HPDE6-E6E7 (cell line): ENCODE measurements around the gene TCOF1.
"Not testable (repeated sequence)": the region's sequence is repeated elsewhere in the genome, so short reads cannot be mapped to it uniquely, and the experiment has no call there.

Source experiments
- DNase-seq: peaks from one replicate; pipeline ENCODE4 v3.0.0; 2011; ENCODE audit warnings: missing footprints; ENCODE audit errors: extremely low spot score

The TCOF1 gene

DNA sequence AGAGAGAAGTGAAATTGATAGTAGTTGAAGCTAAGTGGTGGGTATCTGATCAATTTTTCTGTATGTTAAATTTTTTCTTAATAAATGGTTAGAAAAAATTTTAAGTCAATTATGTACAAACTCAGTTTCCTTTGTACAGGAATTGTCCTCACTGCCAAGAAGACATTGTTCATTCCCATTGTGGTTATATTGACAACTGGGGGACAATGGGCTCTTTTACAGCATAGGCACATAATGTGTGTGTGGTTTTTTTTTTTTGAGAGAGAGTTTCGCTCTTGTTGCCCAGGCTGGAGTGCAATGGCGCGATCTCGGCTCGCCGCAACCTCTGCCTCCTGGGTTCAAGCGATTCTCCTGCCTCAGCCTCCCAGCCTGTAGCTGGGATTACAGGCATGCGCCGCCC, 68.7 kb downstream of the TCOF1 start:
- DNase-seq: not testable (repeated sequence)

DNA sequence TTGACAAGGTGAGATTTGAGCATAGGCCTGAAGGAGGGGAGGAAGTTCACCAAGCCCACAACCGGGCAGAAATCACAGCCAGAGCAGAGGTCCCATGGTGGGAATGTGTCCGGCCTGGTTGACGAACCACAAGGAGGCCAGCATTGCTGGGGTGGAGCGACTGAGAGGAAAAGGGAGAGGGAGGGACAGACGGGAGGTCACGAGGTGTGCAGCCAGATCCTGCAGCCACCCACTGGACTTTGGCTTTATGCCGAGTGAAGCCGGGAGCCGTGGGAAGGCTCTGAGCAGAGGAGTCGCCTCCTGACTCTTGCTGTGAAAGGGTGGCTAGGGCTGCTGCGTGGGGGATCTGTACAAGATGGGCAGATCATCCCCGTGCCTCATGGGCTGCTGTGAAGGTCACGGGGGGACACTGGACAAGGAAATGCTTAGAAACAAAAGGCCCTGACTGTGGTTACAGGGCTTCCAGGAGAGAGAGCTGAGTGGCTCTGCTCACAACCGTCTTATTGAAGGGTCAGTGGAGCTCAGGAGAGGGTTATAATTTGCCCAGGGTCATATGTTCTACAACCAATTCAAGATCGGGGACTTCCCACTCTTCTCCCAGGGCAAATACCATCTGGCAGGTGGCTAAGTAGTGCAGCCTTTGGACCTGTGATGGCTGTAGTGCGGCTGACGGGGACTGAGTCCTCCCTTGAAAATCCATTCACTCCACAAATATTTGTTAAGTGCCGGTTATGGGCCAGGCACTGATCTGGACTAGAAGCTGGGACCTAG, 70.8 kb downstream of the TCOF1 start:
- no peak for DNase-seq

DNA sequence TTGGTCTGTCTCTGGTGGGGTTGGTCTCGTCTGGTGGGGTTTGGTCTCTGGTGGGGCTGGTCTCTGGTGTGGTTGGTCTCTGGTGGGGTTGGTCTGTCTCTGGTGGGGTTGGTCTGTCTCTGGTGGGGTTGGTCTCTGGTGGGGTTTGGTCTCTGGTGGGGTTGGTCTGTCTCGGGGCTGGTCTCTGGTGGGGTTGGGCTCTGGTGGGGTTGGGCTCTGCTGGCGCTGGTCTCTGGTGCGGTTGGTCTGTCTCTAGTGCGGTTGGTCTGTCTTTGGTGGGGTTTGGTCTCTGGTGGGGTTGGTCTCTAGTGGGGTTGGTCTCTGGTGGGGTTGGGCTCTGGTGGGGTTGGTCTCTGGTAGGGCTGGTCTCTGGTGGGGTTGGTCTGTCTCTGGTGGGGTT, 71.5 kb downstream of the TCOF1 start:
- DNase-seq: no peak

DNA sequence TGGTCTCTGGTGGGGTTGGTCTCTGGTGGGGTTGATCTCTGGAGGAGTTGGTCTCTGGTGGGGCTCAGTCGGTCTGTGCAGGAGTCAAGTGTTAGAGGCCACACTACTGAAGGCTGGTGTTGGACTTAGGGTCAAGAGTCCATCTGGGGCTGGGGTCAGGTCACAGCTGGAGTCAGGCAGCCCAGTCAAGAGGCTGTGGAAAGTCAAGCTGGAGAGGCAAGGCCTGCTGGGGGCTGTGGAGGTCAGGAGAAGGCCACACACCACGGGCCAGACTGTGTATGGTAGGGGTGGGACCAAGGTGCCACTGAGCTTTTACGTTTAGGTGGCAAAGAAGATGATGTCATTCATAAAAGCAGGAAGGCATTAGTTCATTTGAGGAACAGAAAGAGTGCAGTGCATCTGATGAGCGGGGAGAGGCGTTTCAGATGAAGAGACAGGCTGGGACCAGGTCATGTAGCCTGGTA, 71.9 kb downstream of the TCOF1 start:
- no peak for DNase-seq

DNA sequence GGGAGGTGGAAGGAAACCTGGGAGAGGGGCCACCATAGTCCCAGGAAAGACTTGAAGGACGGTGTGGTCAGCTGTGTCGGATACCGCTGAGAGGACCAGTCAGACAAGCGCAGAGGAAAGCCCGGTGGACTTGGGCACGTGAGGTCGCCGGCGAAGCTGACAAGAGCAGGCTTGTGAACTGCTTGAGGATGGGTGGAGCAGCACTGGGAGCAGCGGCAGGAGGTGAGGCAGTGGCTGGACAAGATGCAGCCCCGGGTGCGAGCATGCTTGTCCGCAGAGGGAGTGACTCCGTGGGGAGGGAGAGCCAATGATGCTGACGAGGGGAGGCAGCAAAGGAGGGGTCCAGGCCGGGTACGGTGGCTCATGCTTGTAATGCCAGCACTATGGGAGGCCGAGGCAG, 73.6 kb downstream of the TCOF1 start:
- no peak for DNase-seq

DNA sequence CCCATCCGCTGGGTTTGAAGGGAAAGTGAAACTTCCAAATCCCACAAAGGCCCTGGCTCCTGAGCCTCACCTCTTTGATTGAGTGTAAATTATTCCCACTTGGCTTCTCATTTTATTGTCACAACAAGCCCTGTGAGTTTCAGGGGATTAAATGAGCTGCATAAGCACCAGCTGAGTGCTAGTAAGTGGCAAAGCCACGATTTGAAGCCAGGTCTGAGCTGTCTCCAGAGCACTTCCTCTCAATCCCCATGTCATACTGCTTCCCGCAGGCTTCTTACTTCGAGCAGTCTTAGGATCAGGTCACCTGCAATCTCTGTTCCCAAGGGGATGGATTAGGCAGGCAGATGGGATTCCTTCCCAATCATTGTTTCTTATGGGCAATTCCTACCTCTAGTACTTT, 74.1 kb downstream of the TCOF1 start:
- no peak for DNase-seq

DNA sequence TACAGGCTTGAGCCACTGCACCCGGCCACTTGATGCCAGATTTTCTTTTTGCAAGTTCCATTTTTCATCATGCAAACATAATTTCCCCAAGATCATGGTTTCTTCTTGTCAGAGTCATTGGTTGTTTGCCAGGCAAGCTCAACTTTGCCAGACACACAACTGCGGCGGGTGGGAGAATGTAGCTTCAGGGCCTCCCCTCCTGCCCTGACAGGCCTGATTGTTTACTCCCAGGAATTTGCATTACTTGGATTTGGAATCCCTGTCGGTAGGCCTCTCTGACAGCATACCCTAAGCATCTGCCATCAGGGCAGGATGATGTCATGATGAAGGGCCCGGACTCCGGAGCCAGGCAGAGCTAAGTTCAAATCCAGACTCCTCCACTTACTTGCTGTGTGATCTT, 77.0 kb downstream of the TCOF1 start:
- peak; percentile 94 for DNase-seq

DNA sequence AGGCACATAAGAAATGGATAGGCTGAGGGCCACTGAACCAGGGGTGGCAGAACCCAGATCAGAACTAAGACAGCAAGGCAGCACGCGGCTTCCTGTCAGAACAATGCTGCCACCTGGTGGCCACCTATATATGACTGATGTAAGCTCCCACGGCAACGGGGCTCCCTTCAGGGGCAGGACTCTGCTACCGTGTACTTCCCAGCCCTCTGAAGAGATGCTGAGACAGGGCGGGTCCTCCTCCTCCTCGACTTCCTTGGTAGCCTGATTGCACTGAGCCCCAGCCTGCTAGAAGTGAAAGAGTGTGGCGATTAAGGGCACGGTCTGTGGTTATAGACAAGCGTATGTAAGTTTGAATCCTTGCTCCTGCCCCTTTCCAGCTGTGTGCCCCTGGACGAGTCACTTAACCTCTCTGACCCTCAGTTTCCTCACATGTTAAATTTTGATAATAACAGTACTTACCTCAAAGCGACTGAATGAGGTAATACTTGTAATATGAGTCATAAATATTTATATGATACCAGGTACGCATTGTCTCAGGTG, 78.7 kb downstream of the TCOF1 start:
- peak; percentile 89 for DNase-seq

DNA sequence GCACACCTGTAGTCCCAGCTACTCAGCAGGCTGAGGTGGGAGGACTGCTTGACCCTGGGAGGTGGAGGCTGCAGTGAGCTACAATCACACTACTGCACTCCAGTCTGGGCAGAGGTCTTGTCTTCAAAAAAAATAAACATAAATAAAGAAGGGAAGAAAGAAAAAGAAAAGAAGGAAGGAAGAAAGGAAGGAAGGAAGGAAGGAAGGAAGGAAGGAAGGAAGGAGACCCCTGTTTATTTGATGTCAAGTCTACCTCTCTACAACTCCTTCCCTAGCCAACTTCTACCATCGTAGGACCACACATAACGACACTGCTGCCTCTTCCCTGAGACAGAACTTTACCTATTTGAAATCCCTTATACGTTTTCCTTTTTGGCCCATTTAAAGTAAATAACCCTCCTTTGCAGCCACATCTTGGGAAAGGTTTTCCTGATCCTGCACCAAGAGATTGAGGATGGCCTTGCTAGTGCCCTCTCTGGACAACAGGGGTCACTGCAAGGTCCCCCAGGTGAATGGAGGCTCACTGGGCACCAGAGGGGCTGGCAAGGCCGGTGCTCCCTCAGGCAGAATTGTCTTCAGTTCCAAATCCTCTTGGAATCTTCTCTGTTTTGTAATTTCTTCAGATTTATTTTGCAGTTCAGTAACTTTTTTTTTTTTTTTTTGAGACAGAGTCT, 81.5 kb downstream of the TCOF1 start:
- DNase-seq: no peak

DNA sequence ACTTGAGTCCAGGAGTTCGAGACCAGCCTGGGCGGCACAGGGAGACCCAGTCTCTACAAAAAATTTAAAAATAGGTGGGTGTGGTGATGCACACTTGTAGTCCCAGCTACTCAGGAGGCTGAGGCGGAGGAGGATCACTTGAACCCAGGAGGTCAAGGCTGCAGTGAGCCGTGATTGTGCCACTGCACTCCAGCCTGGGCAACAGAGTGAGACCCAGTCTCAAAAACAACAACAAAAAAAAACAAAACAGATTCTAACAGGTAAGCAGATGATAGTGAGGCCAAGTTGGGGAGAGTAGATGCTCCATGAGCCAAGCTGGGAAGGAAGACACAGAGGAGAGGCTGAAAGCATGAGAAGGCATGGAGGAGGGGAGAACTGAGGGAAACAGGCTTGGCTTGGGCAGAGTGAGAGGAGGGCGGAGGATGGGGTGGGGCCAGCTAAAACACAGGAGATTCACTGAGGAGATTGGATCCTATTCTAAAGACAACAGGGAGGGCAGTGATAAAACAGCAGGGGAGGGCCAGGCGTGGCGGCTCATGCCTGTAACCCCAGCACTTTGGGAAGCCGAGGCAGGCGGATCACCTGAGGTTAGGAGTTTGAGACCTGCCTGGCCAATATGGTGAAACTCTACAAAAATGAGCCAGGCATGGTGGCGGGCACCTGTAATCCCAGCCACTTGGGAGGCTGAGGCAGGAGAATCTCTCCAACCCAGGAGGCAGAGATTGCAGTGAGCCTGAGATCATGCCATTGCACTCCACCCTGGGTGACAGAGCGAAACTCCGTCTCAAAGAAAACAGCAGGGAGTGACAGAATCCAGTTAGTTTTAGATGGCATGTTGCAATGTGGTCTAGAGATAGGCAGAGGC, 83.7 kb downstream of the TCOF1 start:
- DNase-seq: no peak

DNA sequence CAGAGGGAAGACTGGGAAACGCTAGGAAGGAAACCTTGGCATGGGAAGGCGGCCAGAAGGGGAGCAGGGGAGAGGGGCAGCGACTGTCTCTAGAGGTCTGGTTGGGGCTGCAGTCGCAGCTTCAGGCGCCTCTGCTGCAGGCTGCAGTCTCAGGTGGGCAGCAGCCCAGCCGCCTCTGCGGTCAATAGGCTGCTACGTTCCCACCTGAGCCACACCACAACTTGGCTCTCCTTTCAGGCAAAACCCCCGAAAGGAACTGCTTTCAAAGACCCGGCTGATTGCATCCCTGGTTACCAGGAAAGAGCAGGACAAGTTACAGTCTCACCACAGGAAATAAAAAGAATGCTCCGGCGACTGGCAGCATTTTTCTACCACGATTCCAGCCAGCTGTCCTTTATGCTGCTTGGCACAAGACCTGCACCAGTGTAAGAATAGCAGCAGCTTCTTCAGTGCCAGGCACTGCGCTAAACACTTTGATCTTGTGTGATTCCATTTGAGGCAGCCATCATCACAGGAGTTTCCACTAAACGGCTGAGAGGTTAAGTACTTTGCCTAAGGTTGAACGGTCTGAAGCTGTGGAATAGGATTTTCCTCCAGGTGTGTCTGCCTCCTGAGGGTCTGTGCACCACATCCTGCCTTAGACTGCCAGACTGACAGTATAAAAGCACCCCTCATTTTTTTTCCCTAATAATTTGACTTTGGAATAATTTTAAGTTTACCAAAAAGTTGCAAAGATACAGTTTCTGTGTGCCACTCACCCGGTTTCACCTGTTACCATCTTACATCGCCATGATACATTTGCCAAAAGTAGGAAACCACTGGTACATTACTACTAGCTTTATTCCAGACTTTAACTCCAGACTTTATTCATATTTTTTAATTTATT, 84.6 kb downstream of the TCOF1 start:
- no peak for DNase-seq

DNA sequence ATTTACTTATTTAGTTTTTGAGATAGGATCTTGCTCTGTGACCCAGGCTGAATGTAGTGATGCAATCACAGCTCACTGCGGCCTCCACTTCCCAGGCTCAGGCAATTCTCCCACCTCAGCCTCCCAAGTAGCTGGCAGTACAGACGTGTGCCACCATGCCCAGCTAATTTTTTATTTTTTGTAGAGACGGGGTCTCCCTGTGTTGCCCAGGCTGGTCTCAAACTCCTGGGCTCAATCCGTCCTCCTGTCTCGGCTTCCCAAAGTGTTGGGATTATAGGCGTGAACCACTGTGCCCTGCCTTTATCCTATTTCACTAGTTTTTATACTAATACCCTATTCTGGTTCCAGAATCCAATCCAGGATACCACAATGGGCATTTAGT, 85.2 kb downstream of the TCOF1 start:
- DNase-seq: no peak

DNA sequence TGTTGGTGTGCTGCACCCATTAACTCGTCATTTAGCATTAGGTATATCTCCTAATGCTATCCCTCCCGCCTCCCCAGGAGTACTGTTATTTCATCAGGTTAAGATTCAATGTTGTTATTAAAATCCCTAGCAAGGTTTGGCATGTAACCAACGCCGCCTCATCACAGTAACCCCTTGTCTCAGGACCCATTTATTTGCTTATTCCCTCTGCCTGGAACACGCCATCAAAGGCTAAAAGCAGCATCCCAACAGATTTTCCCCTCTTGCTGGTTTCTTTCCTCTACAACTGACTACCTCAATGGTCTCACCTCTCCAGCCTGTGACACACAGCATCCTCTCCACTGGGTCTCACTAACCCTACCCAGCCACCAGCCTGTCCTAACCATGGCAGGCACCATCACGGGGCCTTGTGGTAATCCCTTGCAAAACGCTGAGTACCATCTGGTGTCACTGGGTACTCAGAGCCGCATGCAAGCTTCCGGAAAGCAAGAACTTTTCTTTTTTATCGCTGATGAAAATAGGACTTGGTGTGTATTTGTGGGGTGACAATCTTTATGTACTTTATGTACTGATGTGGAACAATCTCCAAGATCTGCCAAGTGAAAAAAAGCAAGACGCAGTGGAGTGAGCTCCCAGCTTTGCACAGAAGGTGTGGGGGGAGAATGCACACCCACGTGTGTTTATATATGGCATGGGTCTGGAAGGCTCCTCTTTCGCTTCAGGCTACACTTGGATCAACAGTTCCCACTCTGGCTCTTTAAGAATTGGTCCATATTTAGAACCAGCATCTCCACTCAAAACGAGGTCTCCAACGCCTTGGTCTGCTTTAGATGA, 86.0 kb downstream of the TCOF1 start:
- no peak for DNase-seq

DNA sequence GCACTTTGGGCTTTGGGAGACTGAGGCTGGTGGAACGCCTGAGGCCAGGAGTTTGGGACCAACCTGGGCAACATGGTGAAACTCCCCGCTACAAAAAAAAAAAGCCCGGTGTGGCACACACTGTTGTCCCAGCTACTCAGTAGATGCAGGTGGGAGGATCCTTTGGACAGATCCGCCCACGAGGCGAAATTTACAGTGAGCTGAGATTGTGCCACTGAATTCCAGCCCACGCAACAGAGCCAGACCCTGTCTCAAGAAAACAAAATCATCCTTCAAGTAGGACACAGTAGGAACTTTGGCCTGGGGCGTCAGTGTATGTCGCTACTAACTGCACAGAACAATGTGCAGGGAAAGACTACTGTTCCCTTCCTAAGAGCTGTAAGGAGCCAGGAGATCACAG, 87.3 kb downstream of the TCOF1 start:
- DNase-seq: no peak

DNA sequence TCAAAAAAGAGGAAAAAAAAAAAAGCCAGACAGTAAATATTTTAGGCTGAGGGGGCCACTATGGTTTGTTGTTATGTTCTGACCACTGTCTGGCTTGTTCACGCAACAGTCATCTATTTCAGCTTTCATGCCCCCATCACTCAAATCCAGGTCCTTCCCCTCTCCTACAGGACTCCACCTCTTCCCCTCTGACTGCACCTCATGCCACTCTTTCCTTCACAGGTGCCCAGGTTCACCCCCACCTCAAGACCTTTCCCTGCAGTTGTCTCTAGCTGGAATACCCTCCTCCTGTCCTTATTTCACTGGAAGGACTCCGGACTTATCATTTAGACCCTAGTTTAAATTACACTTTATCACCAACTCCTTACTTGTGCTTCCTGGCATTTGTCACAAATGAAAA, 88.6 kb downstream of the TCOF1 start:
- no peak for DNase-seq

DNA sequence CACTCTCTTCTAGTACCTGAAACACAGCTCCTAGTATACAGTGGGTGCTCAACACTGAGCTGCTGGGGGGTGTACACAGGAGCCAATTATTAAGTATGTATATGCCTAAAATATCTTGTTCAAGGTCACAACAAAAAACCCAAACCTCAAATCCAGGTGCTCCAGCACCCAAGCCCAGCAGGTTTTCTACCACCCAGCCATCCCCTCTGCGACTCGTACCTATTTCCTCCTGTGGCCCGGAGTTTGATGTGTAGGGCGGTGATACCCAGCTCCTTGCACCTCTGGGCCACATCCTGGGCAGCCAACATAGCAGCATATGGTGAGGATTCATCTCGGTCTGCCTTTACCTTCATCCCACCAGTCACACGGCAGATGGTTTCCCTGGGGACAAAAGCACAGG, 89.1 kb downstream of the TCOF1 start:
- no peak for DNase-seq

DNA sequence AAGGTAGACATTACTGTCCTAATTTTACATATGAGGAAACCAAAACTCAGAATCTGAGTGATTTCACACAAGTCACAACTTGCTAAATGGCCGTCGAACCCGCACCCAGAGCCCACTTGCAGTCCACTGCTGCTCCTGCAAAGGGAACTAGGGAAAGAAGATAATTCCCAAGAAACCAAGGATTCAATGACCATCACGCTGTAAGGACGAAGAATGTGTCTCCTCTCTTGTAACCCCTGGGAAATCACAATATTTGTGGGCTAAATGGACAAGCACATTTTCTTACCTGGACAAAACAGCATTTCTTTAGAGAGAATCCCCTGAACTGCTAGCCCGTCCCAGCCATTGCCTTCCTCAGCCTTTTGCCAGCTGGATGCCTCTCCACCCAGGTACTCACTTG, 89.7 kb downstream of the TCOF1 start:
- DNase-seq: no peak

DNA sequence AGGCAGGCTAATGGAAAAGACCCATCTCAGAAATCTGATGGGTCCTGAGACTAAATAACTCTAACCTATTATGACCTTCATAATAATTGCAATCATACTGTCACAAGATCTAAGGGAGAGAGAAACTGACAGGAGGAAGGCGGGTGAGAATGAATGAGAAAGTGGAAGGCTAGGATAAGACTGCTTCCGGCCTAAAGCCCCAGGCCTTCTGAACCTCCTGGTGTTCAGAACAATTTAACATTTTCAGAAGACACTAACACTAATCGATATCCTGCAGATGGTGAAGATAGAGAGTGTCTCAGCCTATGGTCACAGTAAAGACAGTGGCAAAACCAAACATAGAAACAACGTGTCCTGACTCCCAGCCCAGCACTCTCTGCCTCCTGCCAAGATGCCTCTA, 90.8 kb downstream of the TCOF1 start:
- DNase-seq: no peak

DNA sequence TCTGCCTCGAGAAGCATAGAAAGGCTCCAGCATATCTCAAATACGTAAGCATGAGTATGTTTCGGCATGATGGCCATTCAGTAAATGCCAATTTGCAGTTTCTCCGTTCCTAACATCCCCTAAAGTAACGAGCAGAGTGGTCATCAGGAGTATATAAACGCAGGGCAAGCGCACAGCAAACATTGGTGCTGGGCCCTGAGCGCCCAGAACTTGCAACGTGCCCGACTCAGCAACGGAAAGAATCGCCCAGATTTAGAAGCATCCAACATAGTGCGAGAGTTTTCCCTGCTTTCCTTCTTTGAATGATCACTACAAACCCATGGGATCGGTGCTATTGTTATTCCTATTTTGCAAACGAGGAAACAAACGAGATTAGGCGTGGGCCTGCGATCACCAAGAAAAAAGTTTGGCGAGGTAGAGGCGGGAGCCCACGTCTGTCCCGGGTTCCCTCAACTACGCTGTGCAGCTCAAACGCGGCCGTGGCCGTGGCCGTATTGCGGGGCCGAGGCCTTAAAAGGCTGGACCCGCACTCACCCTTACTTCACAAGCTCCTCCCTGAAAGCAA, 91.5 kb downstream of the TCOF1 start:
- no peak for DNase-seq
